A549 (cell line): ENCODE measurements around the gene KIAA1614.

Experiments
- BHLHE40 ChIP-seq: IDR thresholded peaks from 2 replicates; pipeline ENCODE4 v1.6.1; 2012; ENCODE audit warnings: low read depth, low read length, inconsistent platforms
- CEBPB ChIP-seq, 2 experiments: fragments of >200 bp in 1 of 2; sonication (Bioruptor Twin) in 1 of 2; formaldehyde crosslinking in 1 of 2; IDR thresholded peaks; 2 replicates each; pipeline ENCODE4 v1.6.1; 2012 to 2016
- CHD2 ChIP-seq: fragments of 150-350 bp; IDR thresholded peaks from 2 replicates; pipeline ENCODE4 v1.6.1; 2014; ENCODE audit warnings: low read length; ENCODE audit not compliant: partially characterized antibody
- CTCF ChIP-seq: fragments of >200 bp; sonication (Bioruptor Twin); formaldehyde crosslinking; IDR thresholded peaks from 3 replicates; pipeline ENCODE4 v1.5.1; 2016
- FOSL2 ChIP-seq, 2 experiments: fragments of 450-650 bp in 1 of 2; fragments of >200 bp in 1 of 2; sonication (Bioruptor Twin) in 1 of 2; formaldehyde crosslinking; IDR thresholded peaks; 2 replicates each; pipeline versions ENCODE4 v1.5.0 to v1.6.1; 2016 to 2020; ENCODE audit warnings: mild to moderate bottlenecking in 1 of 2, moderate library complexity in 1 of 2
- KDM1A ChIP-seq: fragments of 200-600 bp; sonication (generic); IDR thresholded peaks from 2 replicates; pipeline ENCODE4 v1.6.1; 2016; ENCODE audit warnings: low read depth, mild to moderate bottlenecking
- MAZ ChIP-seq: fragments of 150-350 bp; IDR thresholded peaks from 2 replicates; pipeline ENCODE4 v1.6.1; 2014; ENCODE audit warnings: antibody characterized with exemption, low read depth, low read length, borderline replicate concordance
- MYC ChIP-seq: IDR thresholded peaks from 2 replicates; pipeline ENCODE4 v1.6.1; 2012; ENCODE audit warnings: mild to moderate bottlenecking, inconsistent platforms, low read length, improper control_type of control experiment, borderline replicate concordance
- PBX3 ChIP-seq: IDR thresholded peaks from 2 replicates; pipeline ENCODE4 v1.6.1; 2012
- PHF8 ChIP-seq: fragments of 200-600 bp; sonication (generic); IDR thresholded peaks from 2 replicates; pipeline ENCODE4 v1.6.1; 2016; ENCODE audit warnings: low read depth, mild to moderate bottlenecking, antibody characterized with exemption, moderate library complexity, borderline replicate concordance
- POLR2A ChIP-seq: IDR thresholded peaks from 2 replicates; pipeline ENCODE4 v1.6.1; 2012; ENCODE audit warnings: mild to moderate bottlenecking, low read length
- REST ChIP-seq: fragments of 200-600 bp; sonication (generic); IDR thresholded peaks from 2 replicates; pipeline ENCODE4 v1.6.1; 2016; ENCODE audit warnings: antibody characterized with exemption, mild to moderate bottlenecking, moderate library complexity

- TF ChIP-seq PBX3 (no peak), MAZ (no peak), PHF8 (no peak), CEBPB (IDR thresholded peaks at IDR 0.05) (no peak), CTCF (no peak), POLR2A (no peak), CHD2 (no peak), KDM1A (no peak), BHLHE40 (no peak), FOSL2 (IDR thresholded peaks at IDR 0.05) (no peak), FOSL2 (CRISPR knock-in tag; IDR thresholded peaks at IDR 0.05) (no peak), REST (no peak), MYC (no peak)
Measured at GRCh38 chr1:180935326-180936109, 22.8 kb downstream of the KIAA1614 start.
